Pons (tissue), 1 donor: ENCODE data around the gene MXI1.

Experiments
- DNase-seq: peaks from one replicate; pipeline ENCODE4 v3.0.0-alpha.2; 2016; ENCODE audit warnings: low spot score

MXI1 gene

DNA sequence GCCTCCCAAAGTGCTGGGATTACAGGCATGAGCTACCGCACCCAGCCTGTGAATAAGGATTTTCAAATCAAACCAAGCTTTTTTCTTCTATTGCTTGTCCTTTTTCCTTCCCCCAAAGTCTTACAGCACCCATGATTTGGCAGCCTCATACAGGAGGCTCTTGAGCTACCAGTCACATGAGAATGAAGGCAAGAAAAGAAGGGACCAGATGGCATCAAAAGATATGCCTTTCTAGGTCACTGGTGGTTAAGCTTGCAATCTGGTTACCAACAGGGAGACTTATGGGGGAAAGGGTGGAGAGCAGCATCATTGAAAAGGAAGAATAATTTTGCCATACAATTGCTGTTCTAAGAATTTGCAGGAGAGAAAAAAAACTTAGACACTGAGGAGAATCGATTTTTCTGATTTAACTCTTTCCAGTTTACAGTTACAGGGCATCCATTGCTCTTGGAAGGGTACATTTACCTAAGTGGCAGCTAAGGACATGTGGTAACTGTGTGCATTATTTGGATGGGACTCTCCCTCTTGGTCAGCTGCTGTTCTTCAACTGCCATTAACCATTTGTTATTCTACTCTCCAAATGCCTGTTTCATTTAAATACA lies 67.8 kb downstream of the MXI1 start:
- DNase-seq: peak; percentile 62

DNA sequence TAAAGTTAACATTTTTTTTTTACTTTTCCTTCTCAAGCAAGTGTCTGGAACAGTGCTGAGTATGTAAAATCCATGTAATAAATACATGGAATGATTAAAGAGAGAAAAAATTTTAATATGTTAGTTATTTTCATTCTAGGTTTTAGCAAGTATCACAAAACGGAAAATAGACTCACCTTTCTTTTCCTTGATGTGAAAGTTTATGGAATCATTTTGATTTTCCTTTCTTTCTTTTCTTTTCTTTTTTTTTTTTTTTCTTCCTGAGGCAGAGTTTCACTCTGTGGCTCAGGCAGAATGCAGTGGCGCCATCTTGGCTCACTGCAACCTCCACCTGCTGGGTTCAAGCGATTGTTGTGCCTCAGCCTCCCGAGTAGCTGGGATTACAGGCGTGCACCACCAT lies 69.2 kb downstream of the MXI1 start:
- DNase-seq: no peak

DNA sequence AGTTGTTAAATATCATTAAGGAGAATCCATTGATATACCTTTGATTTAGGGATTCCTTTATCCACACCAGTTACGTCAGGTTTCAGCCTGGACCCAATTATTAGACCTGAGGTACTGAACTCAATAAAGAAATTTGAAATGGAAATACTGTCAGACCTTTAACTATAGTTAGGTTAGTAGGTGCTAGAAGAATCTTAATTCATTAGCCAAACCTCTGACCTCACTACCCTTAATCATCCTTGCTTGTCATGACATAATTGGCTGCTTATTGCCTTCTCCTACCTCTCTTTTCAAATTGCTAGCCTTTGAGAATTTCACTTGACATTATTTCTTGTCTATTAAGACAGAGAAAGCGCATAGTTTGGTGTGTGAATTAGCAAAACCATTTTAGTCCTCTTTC lies 70.2 kb downstream of the MXI1 start:
- no peak for DNase-seq

DNA sequence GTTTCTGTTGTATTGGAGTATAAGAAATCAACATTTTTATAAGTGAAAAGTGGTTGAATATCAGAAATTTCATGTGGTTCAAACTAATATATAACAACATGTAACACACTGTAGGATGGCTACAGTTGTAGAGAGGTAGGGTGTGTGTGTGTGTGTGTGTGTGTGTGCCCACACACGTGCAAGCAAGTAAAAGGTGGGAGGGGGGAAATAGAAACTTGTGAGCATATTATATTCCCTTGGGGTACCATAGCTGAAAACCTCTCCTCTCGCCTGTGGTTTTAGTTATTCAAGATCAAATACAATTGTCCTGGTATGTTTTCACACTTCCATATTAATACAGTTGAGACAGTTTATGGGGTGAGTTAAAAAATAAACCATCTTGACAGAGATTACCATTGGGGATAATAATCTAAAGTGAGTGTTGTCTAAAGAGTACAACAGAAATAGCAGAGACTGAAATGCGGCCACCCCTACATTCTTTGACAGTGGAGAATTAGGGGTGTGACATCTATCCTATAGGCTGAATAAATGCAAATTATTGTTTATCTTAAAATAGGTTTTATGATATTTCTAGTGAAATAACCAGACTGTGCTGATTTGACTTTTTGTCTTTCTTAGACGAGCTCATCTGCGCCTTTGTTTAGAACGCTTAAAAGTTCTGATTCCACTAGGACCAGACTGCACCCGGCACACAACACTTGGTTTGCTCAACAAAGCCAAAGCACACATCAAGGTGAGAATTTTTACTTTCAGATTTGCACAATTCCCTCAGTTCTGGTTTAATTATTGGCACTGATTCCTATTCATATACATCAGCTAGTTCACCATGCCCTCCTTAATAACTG lies 71.4 kb downstream of the MXI1 start:
- no peak for DNase-seq

DNA sequence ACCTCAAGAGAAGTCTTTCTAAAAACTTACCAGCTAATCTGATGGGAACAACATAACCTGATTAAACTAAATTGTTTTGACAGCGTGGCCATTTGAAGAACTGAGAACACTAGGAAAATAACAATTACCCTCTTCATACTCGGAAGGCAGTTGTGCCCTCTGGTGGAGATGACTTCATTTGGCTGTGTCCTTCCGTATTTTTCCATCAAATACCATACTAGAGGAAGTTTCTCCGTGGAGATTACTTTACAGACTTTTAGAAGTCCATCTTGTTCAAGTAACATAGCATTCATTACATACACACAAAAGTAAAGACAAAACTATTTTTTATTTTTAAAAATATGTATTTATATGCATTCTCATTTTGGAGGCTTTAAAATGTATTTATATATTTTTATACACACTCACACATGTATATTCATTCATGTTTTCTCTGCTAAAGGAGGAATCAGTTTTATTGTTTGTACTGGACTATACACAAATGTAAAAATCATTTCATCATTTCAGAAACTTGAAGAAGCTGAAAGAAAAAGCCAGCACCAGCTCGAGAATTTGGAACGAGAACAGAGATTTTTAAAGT lies 72.1 kb downstream of the MXI1 start:
- DNase-seq: peak; percentile 96

DNA sequence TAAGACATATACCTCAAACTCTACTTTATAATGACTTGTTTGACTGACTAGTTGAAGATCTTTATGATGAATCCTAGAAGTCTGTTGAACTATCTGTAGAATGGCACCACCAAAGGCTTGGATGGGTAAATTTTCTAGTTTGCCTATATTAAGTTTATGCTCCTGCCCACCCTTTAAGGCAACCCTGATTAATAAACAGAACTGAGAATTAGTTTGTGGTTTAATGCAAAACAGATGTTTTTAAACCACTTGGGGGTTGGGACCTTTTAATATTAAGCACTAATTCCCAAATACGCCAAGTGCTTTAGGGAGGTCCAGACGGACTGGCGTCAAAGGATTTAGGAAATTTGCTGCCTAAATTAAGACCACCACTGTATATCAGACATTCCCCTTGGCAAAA lies 76.9 kb downstream of the MXI1 start:
- no peak for DNase-seq

DNA sequence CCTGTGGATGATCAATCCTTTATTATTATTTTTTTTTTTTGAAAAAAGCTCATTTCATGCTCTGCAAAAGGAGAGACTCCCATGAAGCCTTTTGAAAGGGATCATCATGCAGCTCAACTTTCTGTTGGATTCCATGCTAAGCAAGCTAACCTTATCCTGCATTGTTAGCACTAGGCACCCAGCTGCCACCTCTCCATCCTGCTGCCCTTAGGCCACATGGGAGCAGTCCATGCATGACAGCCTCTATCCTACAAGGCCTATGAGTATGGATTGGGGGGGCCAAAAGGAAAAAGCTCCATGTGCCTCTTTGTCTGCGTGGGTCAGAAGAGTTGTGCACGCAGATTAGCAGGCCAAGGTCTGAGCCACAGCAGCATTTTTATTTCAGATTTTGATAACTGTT lies 78.1 kb downstream of the MXI1 start:
- no peak for DNase-seq

DNA sequence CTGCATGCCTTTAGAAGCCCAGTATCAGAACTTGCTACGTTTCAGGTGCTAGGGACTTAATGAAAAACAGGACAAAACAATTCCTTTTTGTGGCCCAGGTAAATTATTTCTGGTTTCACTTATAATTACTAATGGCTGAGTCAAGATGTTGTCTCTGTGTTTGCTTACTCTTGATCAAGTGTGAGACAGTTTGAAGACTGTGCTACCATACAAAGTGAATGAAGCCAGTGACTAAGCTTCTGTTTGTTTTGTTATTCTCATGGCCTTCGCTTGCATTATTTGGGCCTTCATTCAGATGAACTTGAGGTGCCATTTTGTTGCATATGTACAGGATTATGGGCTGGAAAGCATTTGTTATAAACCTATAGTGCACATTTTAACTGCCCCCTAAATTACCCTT lies 79.4 kb downstream of the MXI1 start:
- DNase-seq: no peak

DNA sequence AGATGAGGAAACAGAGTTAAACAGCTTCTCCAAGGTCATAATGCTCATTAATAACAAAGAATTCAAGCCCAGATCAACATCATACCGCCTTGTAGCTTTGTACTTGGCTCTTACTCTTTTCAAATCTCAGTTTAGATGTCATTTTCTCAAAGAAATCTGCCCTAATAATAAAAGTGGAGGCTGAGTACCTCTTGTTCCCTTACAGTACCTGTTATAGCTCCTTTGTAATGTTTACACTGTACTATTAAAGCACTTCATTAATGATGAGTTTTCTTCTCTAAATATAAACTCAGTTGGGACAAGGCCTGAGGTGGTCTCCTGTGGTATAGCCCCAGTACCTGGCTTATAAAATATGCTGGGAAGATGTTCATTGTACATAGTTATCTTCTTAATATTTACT lies 89.6 kb downstream of the MXI1 start:
- DNase-seq: no peak

DNA sequence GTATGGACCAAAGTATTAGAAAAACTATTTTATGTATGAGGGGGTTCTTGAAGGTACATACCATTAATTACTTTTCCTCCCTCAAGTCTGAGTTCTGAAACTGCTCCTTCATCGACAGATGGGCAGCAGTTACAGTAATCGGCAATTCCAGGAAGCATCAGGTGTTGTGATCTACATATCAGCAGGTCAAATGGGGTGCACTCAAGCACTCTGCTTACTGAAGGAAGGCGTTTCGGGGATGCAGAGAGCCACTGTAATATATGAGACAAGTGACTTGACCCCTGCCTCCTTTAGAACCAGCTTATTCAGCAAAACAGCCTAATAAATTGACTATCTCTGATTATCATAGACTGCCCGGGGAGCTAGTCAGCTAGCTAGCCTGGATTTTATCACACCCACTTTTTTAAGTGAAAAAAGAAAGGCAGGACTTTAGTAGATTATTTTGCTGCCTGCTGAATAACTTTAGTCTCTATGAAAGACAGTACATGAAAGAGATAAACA lies 93.1 kb downstream of the MXI1 start:
- no peak for DNase-seq

DNA sequence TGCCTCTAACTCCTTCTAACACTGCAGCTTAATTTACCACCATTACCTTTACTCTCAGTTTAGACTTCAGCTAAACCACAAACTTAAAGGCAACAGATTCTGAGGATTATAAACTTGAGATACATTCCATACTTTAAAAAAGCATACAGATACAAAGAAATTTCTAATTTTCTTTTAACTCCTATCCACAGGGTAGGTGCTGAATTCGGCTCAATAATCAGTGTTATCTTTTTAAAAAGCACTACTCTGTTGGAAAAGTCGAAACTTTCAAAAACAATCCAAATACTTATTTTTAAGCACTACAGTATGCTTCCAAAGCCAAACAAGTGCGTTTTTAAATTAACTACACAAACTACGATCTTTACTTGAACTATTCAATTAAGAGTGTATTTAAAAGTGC lies 96.3 kb downstream of the MXI1 start:
- DNase-seq: no peak

DNA sequence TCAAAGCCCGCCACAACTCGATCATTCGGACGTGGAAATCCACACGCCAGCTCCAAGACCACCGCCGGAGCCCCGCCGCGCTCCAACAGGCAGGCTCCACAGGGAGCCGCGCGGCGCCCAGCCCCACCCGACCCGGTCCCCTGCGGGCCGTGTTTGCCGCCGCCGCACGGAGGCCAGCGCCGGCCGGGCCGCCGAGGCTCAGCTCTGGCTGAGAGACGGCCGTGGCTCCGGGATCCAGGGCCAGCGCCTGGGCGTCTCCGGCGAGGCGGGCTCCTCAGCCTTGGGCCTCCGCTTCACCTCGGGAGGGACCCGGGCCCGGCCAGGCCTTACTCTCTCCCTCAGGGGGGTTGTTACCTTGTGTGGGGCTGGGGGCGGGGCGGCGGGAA lies 97.0 kb downstream of the MXI1 start:
- DNase-seq: no peak

DNA sequence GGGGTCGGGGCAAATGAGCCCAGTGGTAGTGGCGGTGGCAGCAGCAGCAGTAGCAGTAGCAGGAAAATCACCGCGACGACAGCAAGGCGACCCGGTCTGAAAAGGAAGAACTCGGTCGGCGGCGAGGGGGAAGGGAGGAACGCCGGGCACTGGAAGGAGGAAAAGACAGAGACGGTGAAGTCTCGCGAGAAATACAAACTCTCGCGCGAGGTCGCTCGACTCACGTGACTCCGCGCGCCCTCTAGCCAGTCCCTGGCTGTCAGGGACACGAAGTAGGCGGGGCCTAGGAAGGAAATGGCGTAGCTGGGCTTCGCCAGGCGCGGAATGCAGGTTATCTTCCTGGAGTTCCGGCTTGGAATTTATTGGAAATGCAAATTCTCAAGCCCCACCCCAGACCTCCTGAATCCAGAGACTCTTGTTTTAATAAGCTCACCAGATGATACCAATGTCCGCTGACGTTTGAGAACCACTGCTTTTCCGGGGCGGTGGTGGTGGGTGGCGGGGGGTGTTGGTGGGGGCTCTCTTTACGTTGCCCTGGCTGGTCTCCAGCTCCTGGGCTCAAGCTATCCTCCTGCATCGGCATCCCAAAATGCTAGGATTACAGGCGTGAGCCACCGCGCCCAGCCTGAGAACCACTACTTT lies 97.5 kb downstream of the MXI1 start, which contains the start of gene SMNDC1:
SMNDC1 (minus strand) TSS at position 141 of the 642 bp plus-strand sequence. CDS start 1,333 bp downstream, outside the sequence.
- DNase-seq: peak; percentile 98

DNA sequence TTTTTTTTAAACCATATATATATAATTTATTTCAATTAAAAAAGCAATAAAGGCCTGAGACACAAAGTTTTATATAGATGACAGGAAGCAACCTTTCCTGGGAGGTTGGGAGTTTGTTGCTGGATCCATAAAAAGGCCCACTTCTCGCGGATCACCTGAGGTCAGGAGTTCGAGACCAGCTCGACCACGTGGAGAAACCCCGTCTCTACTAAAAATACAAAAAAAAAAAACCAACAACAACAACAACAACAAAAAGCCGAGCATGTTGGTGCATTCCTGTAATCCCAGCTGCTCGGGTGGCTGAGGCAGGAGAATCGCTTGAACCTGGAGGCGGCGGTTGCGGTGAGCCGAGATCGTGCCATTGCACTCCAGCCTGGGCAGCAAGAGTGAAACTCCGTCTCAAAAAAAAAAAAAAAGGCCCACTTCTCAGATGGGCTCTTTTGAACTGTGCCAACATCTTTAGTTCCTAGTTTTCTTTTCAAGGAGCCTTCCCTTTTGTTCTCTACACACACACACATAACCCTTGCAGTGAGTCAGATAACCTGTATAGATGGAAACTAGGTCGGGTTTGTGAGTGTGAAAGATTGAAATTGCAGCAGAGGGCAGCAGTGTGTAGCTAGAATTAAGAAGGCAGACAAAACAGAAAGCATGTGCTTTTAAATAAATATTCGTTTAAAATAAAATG lies 98.5 kb downstream of the MXI1 start:
- DNase-seq: peak; percentile 80

DNA sequence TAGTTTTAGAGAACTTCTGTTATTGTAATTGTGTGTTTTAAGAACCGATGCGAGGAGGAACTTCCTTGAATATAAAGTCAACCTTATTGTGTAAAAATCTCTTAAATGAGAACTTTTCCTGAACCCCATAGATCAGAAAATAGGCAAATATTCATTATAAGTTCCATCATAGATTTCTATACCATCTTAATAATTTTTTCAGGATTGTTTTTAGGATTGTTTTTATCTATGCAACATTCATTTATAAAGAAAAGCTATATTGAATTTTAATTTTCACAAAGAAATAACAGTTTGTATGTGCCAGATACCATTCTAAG lies 99.0 kb downstream of the MXI1 start:
- DNase-seq: no peak

DNA sequence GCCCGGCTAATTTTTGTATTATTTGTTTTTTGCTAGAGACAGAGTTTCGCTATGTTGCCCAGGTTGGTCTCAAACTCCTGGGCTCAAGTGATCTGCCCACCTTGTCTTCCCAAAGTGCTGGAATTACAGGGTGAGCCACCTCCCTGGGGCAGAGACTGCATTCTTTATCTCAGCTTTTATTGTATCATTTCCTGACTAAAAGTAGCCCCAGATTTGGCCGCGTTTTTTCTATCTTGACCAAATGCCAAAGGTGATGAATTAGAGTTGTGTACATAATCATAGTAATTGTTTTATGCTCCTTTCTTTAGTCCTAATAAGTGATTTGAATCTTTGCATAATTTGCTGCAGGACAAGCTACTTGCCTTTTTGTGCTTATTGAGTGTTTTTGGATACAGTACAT lies 100.4 kb downstream of the MXI1 start:
- no peak for DNase-seq

DNA sequence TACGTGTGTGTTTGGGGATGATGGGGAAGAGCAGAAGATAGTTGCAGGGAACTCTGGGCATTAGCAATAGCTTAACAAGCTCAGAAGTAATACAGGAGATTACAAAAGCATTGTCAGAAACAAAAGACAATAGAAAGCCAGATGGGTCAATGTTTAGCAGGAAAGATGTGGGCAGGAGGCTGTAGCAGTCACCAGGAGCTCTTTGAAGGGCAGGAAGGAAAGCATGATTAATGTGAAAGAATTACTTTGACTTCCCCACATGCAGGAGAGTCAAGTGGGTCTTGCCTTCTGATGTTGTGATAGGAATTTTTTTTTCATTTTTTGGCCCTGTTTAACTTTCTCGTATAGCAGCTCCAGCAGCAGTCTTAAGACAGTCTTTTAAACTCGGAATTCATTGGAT lies 103.3 kb downstream of the MXI1 start:
- DNase-seq: no peak

DNA sequence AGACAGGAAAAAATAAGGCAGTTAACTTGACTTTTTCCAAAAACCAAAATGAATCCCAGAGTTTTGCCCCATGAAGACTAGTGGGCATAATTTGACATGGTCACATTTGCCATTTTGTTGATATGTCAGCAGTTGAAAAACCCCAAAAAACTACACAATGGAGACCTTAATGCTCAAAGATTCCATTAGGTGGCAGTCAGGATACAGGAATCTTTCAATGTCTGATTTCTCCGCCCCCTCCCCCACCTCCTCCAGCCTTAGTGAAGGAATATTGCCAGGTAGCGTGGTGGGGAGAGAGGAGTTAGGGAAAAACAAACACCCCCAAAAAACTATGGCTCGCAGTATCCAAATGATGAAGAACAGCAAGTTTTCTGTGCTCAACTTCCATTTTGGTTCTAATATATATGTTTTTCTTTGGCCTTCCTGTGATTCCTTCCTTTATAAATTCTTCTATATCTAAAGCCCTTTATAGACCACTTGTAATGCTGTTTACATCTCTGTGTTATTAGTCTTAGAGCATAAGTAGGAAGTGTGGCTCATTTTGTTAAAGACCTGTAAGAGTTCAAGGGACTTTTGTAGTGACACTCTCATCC lies 104.0 kb downstream of the MXI1 start:
- peak; percentile 62 for DNase-seq

DNA sequence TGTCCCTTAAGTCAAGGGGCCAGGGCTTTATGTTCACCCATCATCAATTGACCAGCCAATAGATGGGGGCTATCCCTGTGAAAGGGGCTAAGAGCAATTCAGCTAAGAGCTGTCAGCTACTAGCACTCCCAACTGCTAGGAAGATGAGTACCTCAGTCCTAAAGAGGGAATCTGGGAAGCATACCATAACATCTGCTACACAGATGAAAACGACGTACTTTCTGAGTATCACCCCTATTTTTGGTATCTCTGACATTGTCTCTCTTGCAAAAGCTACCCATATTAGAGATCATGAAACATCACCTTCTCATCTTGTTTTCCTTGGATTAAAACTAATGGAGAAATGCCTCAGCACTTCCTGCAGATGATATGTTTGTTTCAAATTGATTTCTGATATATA lies 104.8 kb downstream of the MXI1 start:
- no peak for DNase-seq

DNA sequence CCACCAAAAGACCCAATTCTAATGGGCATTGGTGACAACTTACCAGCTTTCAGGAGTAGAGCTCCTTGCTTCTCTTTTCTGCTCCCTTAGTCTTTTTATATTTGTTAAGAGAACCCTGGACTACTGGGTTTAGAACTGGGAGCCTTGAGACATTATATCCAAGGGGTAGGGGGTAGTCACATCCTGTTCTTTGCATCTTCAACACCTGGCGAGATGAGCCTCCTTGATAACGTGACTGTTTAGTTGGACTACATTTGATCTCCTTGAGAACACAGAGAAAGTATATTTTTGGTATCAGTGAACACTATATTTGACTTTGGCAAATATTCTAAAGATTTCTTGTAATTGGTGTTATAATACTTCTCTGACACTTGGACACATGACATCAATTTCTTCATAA lies 106.3 kb downstream of the MXI1 start:
- DNase-seq: no peak

DNA sequence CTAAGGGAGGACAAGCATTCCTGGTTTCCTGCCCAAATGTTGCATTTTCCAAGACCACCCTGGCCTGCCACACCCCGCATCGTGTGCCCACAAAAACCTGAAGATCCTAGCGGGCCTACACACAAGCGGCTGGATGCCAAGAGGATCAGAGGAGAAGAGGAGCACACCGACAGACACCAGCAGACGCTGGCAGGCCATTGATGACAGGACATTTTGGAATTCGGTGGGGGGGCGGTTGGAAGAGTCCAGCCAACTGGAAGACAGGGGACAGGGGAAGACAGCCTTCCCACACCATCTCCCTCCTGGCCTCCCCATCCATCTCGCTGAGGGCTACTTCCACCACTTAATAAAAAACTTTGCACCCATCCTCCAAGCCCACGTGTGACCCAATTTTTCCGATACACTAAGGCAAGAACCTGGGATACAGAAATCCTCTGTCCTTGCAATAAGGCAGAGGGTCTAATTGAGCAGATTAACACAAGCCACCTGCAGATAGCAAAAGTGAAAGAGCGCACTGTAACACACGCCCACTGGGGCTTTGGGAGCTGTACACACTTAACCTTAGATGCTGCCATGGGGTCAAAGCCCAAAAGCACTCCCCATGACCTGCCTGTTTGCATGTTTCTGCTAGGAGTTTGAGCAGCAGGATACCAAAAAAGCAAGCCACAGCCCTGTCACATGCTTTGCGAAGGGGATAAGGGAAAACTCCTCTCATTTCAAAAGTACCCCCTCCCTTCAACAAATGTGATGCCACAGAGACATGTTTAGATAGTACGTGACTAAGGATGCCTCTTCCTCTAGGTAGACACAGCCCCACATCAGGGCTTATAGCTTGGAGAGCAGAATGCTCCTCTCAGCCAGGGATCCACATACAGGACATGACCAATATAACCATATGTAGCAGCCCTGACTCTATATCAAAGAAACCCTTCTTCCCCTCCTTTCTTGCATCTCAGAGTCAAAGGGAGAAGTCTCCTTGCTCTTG lies 110.8 kb downstream of the MXI1 start:
- DNase-seq: no peak
